Left lung (tissue), 10 donors: ENCODE results near the gene EPC1. TPM values are rescaled to one million over a fixed set of nuclear protein-coding genes. Genes with fewer than 3 reads are reported as not detected.

Experiments used
- ATAC-seq: fragments of 200-7000 bp; cut with Tn5 transposase; one replicate; pipeline ENCODE4 v1.9.1; 2020; ENCODE audit warnings: moderate library complexity
- DNase-seq, 4 donors: peaks; one replicate each; pipeline ENCODE4 v3.0.0-alpha.2; 2013 to 2020
- H3K27ac ChIP-seq, 2 donors: fragments of 200-600 bp; sonication (generic) in 1 of 2; one replicate each; pipeline versions ENCODE4 v1.5.0 to v1.8.0; 2020 to 2021
- H3K27me3 ChIP-seq, 2 donors: fragments of 200-600 bp; sonication (generic) in 1 of 2; one replicate each; pipeline versions ENCODE4 v1.5.0 to v1.8.0; 2020 to 2021
- H3K36me3 ChIP-seq, 2 donors: fragments of 200-600 bp; sonication (generic) in 1 of 2; one replicate each; pipeline versions ENCODE4 v1.5.0 to v1.8.0; 2020 to 2021
- H3K4me1 ChIP-seq, 2 donors: fragments of 200-600 bp; one replicate each; pipeline ENCODE4 v1.8.0; 2021
- H3K4me3 ChIP-seq, 2 donors: fragments of 200-600 bp; sonication (generic) in 1 of 2; one replicate each; pipeline versions ENCODE4 v1.5.0 to v1.8.0; 2020 to 2021; ENCODE audit warnings: mild to moderate bottlenecking in 1 of 2
- H3K9me3 ChIP-seq, 2 donors: fragments of 200-600 bp; sonication (generic) in 1 of 2; one replicate each; pipeline versions ENCODE4 v1.5.0 to v1.8.0; 2020 to 2021
- CTCF ChIP-seq, 2 donors: fragments of 200-600 bp; sonication (generic) in 1 of 2; IDR thresholded peaks; one replicate each; pipeline versions ENCODE4 v1.5.0 to v1.8.0; 2021; ENCODE audit warnings: antibody characterized with exemption in 2 of 2
- intact Hi-C, 2 donors: fragments of 100-400 bp; cut with DNase I; formaldehyde crosslinking; loops; one replicate each; pipeline versions ENCODE4 v1.11.2 to v1.14.2; 2022
- polyA plus RNA-seq, 6 donors: library from polyadenylated mRNA; unstranded; fragments of 120-200 nt; gene quantifications; one replicate each; pipeline ENCODE4 v1.2.1, GENCODE V29; 2013; ENCODE audit not compliant: insufficient read length in 6 of 6
- total RNA-seq, 2 donors: library from RNA; stranded (reverse); fragmentation: NEBNext Ultra II Directional; extraction: Animal tissue kit (Norgen Biotek cat#: 25700); gene quantifications; one replicate each; pipeline ENCODE4 v1.2.1, GENCODE V29; 2021
- donor health status: DM: no; HTN: yes; CAD: no.
- donor health status: DM: no; HTN: no; CAD: no.

EPC1 gene
- total and polyA plus RNA-seq, 8 donors = 27.0 to 84.0 (median 70.0) TPM

DNA sequence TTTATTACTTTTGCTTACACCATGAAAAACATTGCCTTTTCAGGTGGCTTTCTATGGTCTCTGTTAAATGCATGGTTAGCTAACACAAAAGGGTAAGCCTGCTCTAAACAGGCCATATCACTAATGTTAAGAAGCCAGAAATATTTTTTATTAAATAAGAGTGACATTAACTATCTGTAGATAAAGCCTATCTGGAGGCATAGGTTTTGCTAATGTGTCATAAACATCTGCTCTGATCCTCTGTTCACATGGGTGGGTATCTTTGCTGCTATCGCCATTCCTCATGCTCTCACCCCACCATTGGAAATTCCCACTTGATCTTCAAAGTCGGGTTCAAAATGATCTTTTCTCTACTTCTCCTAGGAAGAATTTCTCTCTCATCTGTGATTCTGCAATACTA is 32.4 kb downstream of the EPC1 start:
- no peak for TF ChIP-seq CTCF (IDR thresholded peaks at IDR 0.05)
- H3K36me3 ChIP-seq = no peaks in the 10 kb centered on the region
- no peak for ATAC-seq
- no peaks in the 10 kb centered on the region for H3K27me3 ChIP-seq
- intact Hi-C loops = no loop called here
- H3K4me1 ChIP-seq = peaks cover 17 to 75% of the 10 kb centered on the region in 2 donors
- no peaks in the 10 kb centered on the region for H3K9me3 ChIP-seq
- no peak overlapping the region for H3K27ac ChIP-seq
- no peak for DNase-seq
- no peak overlapping the region for H3K4me3 ChIP-seq

DNA sequence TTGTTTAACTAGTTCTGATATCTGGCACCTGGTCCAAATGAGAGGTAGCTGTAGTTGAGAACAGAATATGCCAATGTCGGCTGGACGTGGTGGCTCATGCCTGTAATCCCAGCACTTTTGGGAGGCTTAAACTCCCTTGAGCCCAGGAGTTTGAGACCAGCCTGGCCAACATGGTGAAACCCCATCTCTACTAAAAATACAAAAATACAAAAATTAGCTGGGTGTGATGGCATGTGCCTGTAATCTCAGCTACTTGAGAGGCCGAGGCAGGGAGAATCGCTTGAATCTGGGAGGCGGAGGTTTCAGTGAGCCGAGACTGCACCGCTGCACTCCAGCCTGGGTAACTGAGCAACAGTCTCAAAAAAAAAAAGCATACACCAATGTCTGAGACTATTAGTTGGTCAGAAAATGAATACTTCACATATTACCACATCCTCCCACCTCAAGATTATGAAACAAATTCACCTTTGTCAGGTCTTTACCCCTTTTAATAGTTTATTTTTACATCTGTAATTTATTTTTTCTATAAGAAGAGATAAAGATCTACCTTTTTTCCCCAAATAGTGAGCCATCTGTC is 38.8 kb downstream of the EPC1 start:
- DNase-seq (no peak), ATAC-seq (peak; percentile 46)

GRCh38 chr10:32307609-32308008 is 39.3 kb downstream of the EPC1 start:
- H3K9me3 ChIP-seq = no peaks in the 10 kb centered on the region
- H3K4me3 ChIP-seq = no peak overlapping the region
- ATAC-seq (peak; percentile 64), DNase-seq (no peak)
- H3K27me3 ChIP-seq = no peaks in the 10 kb centered on the region
- peaks cover 3 to 35% of the 10 kb centered on the region in 2 donors for H3K4me1 ChIP-seq
- intact Hi-C loops = no loop called here
- H3K27ac ChIP-seq = peak overlapping the region in 1 of 2 donors; percentile 33
- TF ChIP-seq CTCF (IDR thresholded peaks at IDR 0.05) = no peak
- H3K36me3 ChIP-seq = peaks cover 0 to 33% of the 10 kb centered on the region in 2 donors

More for the DNA sequence above, 38.8 kb downstream of the EPC1 start:
- peaks cover 3 to 40% of the 10 kb centered on the region in 2 donors for H3K4me1 ChIP-seq
- H3K27me3 ChIP-seq = no peaks in the 10 kb centered on the region
- H3K9me3 ChIP-seq = no peaks in the 10 kb centered on the region
- peak overlapping the region in 1 of 2 donors; percentile 33 for H3K27ac ChIP-seq
- H3K36me3 ChIP-seq = peaks cover 0 to 28% of the 10 kb centered on the region in 2 donors
- no peak for TF ChIP-seq CTCF (IDR thresholded peaks at IDR 0.05)
- no peak overlapping the region for H3K4me3 ChIP-seq
- intact Hi-C loops = no loop called here

DNA sequence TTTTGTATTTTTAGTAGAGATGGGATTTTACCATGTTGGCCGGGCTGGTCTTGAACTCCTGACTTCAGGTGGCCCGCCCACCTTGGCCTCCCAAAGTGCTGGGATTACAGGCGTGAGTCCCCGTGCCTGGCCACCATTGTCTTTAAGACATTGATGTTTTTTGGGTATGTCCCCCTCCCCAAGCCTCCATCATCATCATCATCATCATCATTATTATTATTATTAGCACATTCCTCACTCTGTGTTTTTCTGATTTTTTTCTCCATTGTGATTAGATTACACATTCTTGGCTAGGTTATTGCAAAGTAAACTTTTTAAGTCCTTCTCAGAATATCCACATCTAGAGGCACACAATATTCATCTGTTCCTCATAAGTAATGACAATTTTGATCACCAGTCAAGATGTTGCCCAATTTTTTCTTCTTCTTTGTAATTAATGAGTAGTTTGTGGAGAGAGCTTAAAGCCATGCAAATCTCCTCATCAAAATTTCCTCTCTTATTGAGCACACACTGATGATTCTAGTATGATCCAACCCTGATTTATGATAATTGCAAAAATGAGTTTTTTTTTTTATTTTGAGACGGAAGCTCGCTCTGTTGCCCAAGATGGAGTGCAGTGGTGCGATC is 47.5 kb downstream of the EPC1 start:
- Histone ChIP-seq H3K27me3 (no peaks in the 10 kb centered on the region), H3K9me3 (no peaks in the 10 kb centered on the region), H3K36me3 (peaks cover 0 to 26% of the 10 kb centered on the region in 2 donors), H3K27ac (no peak overlapping the region), H3K4me1 (peaks cover 0 to 32% of the 10 kb centered on the region in 2 donors), H3K4me3 (no peak overlapping the region)
- no peak for ATAC-seq
- TF ChIP-seq CTCF (IDR thresholded peaks at IDR 0.05) = no peak
- intact Hi-C loops = no loop called here
- DNase-seq = no peak

GRCh38 chr10:32298075-32298812 is 48.7 kb downstream of the EPC1 start:
- intact Hi-C loops = no loop called here
- DNase-seq (no peak), ATAC-seq (peak; percentile 67)
- Histone ChIP-seq H3K9me3 (no peaks in the 10 kb centered on the region), H3K36me3 (peaks cover 0 to 14% of the 10 kb centered on the region in 2 donors), H3K4me3 (no peak overlapping the region), H3K27ac (no peak overlapping the region), H3K27me3 (no peaks in the 10 kb centered on the region), H3K4me1 (peaks cover 0 to 32% of the 10 kb centered on the region in 2 donors)
- no peak for TF ChIP-seq CTCF (IDR thresholded peaks at IDR 0.05)
